NCI-H446 (cell line): ENCODE data around the gene ZFTA.
A peak's percentile ranks its signal among the peaks of the same experiment; 100 is the strongest.
"Not testable (repeated sequence)": the region's sequence is repeated elsewhere in the genome, so short reads cannot be mapped to it uniquely, and the experiment has no call there.

Experiments used
- DNase-seq, 2 experiments: peaks; one replicate each; lab custom pipeline; 2025; lab: John Stamatoyannopoulos, UW

ZFTA gene

GRCh38 chr11:63775191-63775590 is 6.6 kb upstream of the ZFTA start:
- no peak for DNase-seq

- not testable (repeated sequence) for DNase-seq
These were observed 3.3 kb upstream of the ZFTA start for GRCh38 chr11:63771741-63772318.

GRCh38 chr11:63770763-63771162 is 2.2 kb upstream of the ZFTA start:
- no peak for DNase-seq

GRCh38 chr11:63769714-63770455 is 1.3 kb upstream of the ZFTA start:
- no peak for DNase-seq

- peak in 1 of 2 experiments; percentile 49 for DNase-seq
These were observed 603 bp upstream of the ZFTA start for GRCh38 chr11:63769042-63769713.

- peak in 1 of 2 experiments; percentile 76 for DNase-seq
These were observed 874 bp downstream of the ZFTA start for GRCh38 chr11:63767565-63768236.

- peak in 1 of 2 experiments; percentile 7 for DNase-seq
These were observed 1.4 kb downstream of the ZFTA start for GRCh38 chr11:63767267-63767564.

- DNase-seq = peak in 1 of 2 experiments; percentile 18
These were observed 1.9 kb downstream of the ZFTA start for GRCh38 chr11:63766531-63767235.

GRCh38 chr11:63765688-63766241 is 2.8 kb downstream of the ZFTA start:
- DNase-seq = no peak

GRCh38 chr11:63764679-63765647 is 3.6 kb downstream of the ZFTA start:
- no peak for DNase-seq

- DNase-seq = no peak
These were observed 4.3 kb downstream of the ZFTA start for GRCh38 chr11:63764340-63764678.

GRCh38 chr11:63763496-63764339 is 4.9 kb downstream of the ZFTA start:
- DNase-seq = no peak

- DNase-seq = no peak
These were observed 5.7 kb downstream of the ZFTA start for GRCh38 chr11:63762654-63763495.

- DNase-seq = no peak
These were observed 6.5 kb downstream of the ZFTA start for GRCh38 chr11:63761931-63762653.

- DNase-seq = no peak
These were observed 7.4 kb downstream of the ZFTA start for GRCh38 chr11:63761188-63761587.

- no peak for DNase-seq
These were observed 8.0 kb downstream of the ZFTA start for GRCh38 chr11:63760487-63761079.

GRCh38 chr11:63756919-63757761 is 11.4 kb downstream of the ZFTA start:
- no peak for DNase-seq
